Esophagus (tissue), 2 donors: ENCODE data around the gene HMGXB4. TPM values are rescaled to one million over a fixed set of nuclear protein-coding genes. Genes with fewer than 3 reads are reported as not detected.

Experiments used
- H3K27ac ChIP-seq, 2 donors: one replicate each; pipeline ENCODE4 v1.5.1; 2013; ENCODE audit warnings: low read depth in 2 of 2, mild to moderate bottlenecking in 2 of 2, inconsistent platforms in 1 of 2, low read length in 1 of 2, moderate library complexity in 1 of 2
- H3K27me3 ChIP-seq, 2 donors: one replicate each; pipeline ENCODE4 v1.6.1; 2013; ENCODE audit warnings: low read length in 2 of 2, control low read depth in 1 of 2, mild to moderate bottlenecking in 1 of 2; ENCODE audit not compliant: insufficient read depth in 2 of 2, control insufficient read depth in 1 of 2
- H3K36me3 ChIP-seq, 2 donors: one replicate each; pipeline ENCODE4 v1.6.1; 2013; ENCODE audit warnings: low read length in 1 of 2; ENCODE audit not compliant: control insufficient read depth in 2 of 2, insufficient read depth in 2 of 2
- H3K4me1 ChIP-seq, 2 donors: one replicate each; pipeline ENCODE4 v1.6.1; 2013; ENCODE audit warnings: low read length in 1 of 2; ENCODE audit not compliant: control insufficient read depth in 2 of 2, insufficient read depth in 2 of 2
- H3K4me3 ChIP-seq, 2 donors: one replicate each; pipeline ENCODE4 v1.5.1; 2013; ENCODE audit warnings: low read length in 2 of 2, mild to moderate bottlenecking in 2 of 2, low read depth in 1 of 2, moderate library complexity in 1 of 2
- H3K9me3 ChIP-seq, 2 donors: one replicate each; pipeline ENCODE4 v1.6.1; 2013; ENCODE audit warnings: mild to moderate bottlenecking in 2 of 2, low read depth in 1 of 2, low read length in 1 of 2, moderate library complexity in 1 of 2; ENCODE audit not compliant: control insufficient read depth in 2 of 2, insufficient read depth in 1 of 2
- WGBS, 2 donors: extraction: QIAGEN DNeasy Blood & Tissue Kit; methylation state at CpG; one replicate each; pipeline ENCODE4 v1.1.7; 2013; 5-methylcytosine and 5-hydroxymethylcytosine counted together
- polyA plus RNA-seq, 2 donors: library from polyadenylated mRNA; stranded (reverse); fragments of 200-250 nt; gene quantifications; one replicate each; pipeline ENCODE4 v1.2.3, GENCODE V29; 2013
- donor health status: healthy with polysubstance abuse.
- donor health status: Bipolar disorder and iron deficiency.

HMGXB4 gene
- polyA plus RNA-seq, 2 donors: 6.8 to 7.1 TPM

GRCh38 chr22:35328472-35328885 is 71.2 kb downstream of the HMGXB4 start:
- no peak overlapping the region for H3K27ac ChIP-seq
- no peaks in the 10 kb centered on the region for H3K27me3 ChIP-seq
- no peak overlapping the region for H3K4me3 ChIP-seq
- no peaks in the 10 kb centered on the region for H3K9me3 ChIP-seq
- peaks cover 0 to 5% of the 10 kb centered on the region in 2 donors for H3K4me1 ChIP-seq
- peaks cover 21 to 54% of the 10 kb centered on the region in 2 donors for H3K36me3 ChIP-seq
- 68 to 86% methylated on average over 15 of the region's 15 CpGs for WGBS, 2 donors

GRCh38 chr22:35329114-35329847 is 72.0 kb downstream of the HMGXB4 start:
- Histone ChIP-seq H3K9me3 (no peaks in the 10 kb centered on the region), H3K27me3 (no peaks in the 10 kb centered on the region), H3K4me1 (peaks cover 0 to 5% of the 10 kb centered on the region in 2 donors), H3K36me3 (peaks cover 18 to 55% of the 10 kb centered on the region in 2 donors), H3K27ac (peak overlapping the region in 1 of 2 donors; percentile 89), H3K4me3 (no peak overlapping the region)
- 70 to 74% methylated on average over 12 of the region's 12 CpGs for WGBS, 2 donors

GRCh38 chr22:35330258-35330861 is 73.1 kb downstream of the HMGXB4 start:
- H3K36me3 ChIP-seq: peaks cover 18 to 58% of the 10 kb centered on the region in 2 donors
- no peaks in the 10 kb centered on the region for H3K9me3 ChIP-seq
- H3K27ac ChIP-seq: peak overlapping the region; percentile 70 to 89
- 43% methylated on average over 16 of the region's 16 CpGs for WGBS, 2 donors
- H3K27me3 ChIP-seq: no peaks in the 10 kb centered on the region
- peaks cover 0 to 5% of the 10 kb centered on the region in 2 donors for H3K4me1 ChIP-seq
- H3K4me3 ChIP-seq: no peak overlapping the region

- no peak overlapping the region for H3K27ac ChIP-seq
- peaks cover 26 to 66% of the 10 kb centered on the region in 2 donors for H3K36me3 ChIP-seq
- H3K4me1 ChIP-seq: peaks cover 0 to 5% of the 10 kb centered on the region in 2 donors
- no peaks in the 10 kb centered on the region for H3K9me3 ChIP-seq
- 76 to 88% methylated on average over 6 of the region's 6 CpGs for WGBS, 2 donors
- H3K4me3 ChIP-seq: no peak overlapping the region
- no peaks in the 10 kb centered on the region for H3K27me3 ChIP-seq
These were observed 75.0 kb downstream of the HMGXB4 start for GRCh38 chr22:35332278-35332677.

- WGBS, 2 donors: 88 to 93% methylated on average over 7 of the region's 7 CpGs
- Histone ChIP-seq H3K36me3 (peaks cover 28 to 66% of the 10 kb centered on the region in 2 donors), H3K27ac (no peak overlapping the region), H3K9me3 (no peaks in the 10 kb centered on the region), H3K4me3 (no peak overlapping the region), H3K4me1 (peaks cover 0 to 5% of the 10 kb centered on the region in 2 donors), H3K27me3 (no peaks in the 10 kb centered on the region)
These were observed 75.9 kb downstream of the HMGXB4 start for GRCh38 chr22:35333220-35333619.

- 62 to 67% methylated on average over 9 of the region's 9 CpGs for WGBS, 2 donors
- Histone ChIP-seq H3K27me3 (no peaks in the 10 kb centered on the region), H3K27ac (no peak overlapping the region), H3K36me3 (peaks cover 28 to 68% of the 10 kb centered on the region in 2 donors), H3K9me3 (no peaks in the 10 kb centered on the region), H3K4me1 (peaks cover 0 to 5% of the 10 kb centered on the region in 2 donors), H3K4me3 (no peak overlapping the region)
These were observed 76.7 kb downstream of the HMGXB4 start for GRCh38 chr22:35334004-35334403.

GRCh38 chr22:35335468-35335867 is 78.2 kb downstream of the HMGXB4 start:
- no peaks in the 10 kb centered on the region for H3K9me3 ChIP-seq
- WGBS, 2 donors: 84 to 88% methylated on average over 7 of the region's 7 CpGs
- H3K4me3 ChIP-seq: no peak overlapping the region
- H3K27ac ChIP-seq: no peak overlapping the region
- peaks cover 28 to 70% of the 10 kb centered on the region in 2 donors for H3K36me3 ChIP-seq
- H3K27me3 ChIP-seq: no peaks in the 10 kb centered on the region
- H3K4me1 ChIP-seq: peaks cover 0 to under 1% of the 10 kb centered on the region in 2 donors

GRCh38 chr22:35335936-35336781 is 78.9 kb downstream of the HMGXB4 start:
- WGBS, 2 donors: 84 to 85% methylated on average over 12 of the region's 12 CpGs
- H3K27ac ChIP-seq: no peak overlapping the region
- no peak overlapping the region for H3K4me3 ChIP-seq
- no peaks in the 10 kb centered on the region for H3K9me3 ChIP-seq
- H3K4me1 ChIP-seq: peaks cover 0 to 2% of the 10 kb centered on the region in 2 donors
- H3K27me3 ChIP-seq: no peaks in the 10 kb centered on the region
- H3K36me3 ChIP-seq: peaks cover 35 to 77% of the 10 kb centered on the region in 2 donors

- no peaks in the 10 kb centered on the region for H3K9me3 ChIP-seq
- H3K27ac ChIP-seq: no peak overlapping the region
- 87 to 89% methylated on average over 4 of the region's 4 CpGs for WGBS, 2 donors
- H3K36me3 ChIP-seq: peaks cover 37 to 78% of the 10 kb centered on the region in 2 donors
- H3K27me3 ChIP-seq: no peaks in the 10 kb centered on the region
- H3K4me3 ChIP-seq: no peak overlapping the region
- H3K4me1 ChIP-seq: peaks cover 0 to 5% of the 10 kb centered on the region in 2 donors
These were observed 80.6 kb downstream of the HMGXB4 start for GRCh38 chr22:35337932-35338331.
